GM18499 (cell line): ENCODE measurements around the gene IFNA8.
"Not testable (repeated sequence)": the region's sequence is repeated elsewhere in the genome, so short reads cannot be mapped to it uniquely, and the experiment has no call there.

Source experiments
- ATAC-seq: cut with Tn5 transposase; IDR thresholded peaks from one replicate; pipeline ENCODE4 v1.9.1; 2021; ENCODE audit warnings: moderate number of reproducible peaks; ENCODE audit not compliant: insufficient read depth, unreplicated experiment

Gene IFNA8

DNA sequence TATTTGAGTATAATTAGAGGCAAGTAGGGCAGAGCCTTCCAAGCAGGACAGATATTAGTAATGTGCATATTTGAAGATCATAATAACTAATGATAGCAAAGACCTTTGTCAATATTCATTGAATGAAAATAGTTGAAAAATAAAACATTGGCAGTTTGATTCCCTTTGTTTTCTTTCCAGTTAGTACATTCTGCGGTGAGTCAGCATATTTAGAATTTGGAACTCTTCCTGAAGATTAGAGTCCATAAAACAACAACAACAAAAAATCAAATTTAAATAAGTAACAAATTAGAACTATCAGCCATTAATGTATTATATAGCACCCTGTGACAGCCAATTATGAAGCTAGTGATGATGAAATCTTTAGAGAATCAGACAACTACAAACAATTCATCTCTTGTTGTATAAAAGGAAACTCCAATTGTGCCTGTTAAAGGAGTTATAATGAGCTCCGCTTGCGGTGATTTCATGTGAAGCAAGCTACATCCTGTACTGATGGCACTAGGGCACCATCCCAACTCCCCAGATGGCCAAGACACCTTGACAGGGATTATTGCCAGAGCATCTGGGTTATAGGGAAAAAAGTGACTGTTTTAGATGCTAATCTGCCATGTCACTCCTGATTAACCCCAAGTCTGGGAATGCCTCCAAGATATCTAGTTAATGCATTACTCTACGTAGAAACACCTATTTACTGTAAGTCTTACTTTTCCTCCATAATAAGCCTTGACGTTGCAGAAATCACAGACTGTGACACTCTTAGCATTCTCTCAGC, 6.8 kb downstream of the IFNA8 start:
- no peak for ATAC-seq

DNA sequence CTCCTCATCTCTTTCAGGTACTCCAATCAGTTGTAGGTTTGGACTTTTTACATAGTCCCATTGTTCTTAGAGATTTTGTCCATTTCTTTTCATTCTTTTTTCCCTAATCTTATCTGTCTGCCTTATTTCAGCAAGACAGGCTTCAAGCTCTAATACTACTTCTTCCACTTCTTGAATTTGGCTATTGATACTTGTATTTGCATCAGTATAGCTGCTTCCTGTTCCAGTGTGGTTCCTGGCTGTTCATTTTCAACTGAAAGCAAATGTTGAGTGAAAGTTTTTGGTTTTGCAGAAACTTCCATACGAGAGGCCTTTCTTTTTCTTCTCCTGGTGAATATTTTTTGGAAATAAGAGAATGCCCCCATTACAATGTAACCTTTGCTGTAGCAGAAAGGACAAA, 19.3 kb downstream of the IFNA8 start:
- ATAC-seq, result peak; percentile 59

DNA sequence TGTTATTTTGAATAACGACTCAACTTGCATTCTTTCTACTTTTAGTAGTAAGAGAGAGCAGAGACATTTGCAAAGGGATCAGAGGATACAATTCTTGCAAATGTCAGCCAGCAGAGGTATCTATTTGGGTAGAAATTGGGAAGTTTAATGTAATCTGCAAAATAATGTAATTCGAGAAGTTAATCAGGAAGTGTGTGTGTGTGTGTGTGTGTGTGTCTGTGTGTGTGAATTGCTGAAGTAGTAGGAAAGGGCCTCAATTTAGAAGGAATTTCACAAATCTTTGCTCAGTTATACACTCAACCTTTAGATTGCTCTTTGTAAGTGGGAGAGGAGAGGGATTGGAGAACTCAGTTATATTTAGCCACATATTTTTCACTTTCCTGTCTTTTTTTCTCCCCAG, 20.3 kb downstream of the IFNA8 start:
- no peak for ATAC-seq

DNA sequence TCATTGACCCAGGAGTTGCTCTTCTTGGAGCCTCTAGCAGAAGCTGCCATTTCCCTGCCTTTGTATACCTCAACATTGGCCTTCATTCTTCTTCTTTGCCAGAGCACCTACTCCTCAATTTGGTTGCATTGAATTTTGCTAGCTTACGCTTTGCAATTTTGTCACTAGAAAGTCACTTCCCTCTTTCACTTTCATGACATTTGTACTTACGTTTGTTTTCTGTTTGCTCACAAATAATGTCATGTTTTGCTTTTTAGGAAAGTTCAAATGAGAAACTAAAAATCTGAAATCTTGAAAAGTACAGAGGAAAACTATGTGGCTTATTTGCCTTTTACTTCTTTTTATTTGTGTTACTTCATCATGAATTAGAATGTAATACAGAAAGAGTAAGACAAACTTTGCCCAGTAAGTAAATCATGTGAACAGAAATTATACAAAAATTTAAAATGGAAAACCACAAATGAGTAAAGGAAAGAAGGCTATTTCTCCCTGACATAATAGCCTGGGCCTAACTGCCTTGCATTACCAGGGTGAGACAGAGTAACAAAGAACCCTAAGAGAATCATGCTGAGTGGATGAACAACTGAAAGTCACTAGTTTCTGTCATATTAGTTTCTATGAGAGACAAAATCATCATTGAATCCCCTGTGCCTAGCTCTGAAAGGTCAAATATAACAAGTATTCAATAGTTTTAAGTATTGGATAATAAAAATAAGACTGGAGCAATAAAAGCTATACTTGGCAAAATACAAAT, 23.9 kb downstream of the IFNA8 start:
- no peak for ATAC-seq

DNA sequence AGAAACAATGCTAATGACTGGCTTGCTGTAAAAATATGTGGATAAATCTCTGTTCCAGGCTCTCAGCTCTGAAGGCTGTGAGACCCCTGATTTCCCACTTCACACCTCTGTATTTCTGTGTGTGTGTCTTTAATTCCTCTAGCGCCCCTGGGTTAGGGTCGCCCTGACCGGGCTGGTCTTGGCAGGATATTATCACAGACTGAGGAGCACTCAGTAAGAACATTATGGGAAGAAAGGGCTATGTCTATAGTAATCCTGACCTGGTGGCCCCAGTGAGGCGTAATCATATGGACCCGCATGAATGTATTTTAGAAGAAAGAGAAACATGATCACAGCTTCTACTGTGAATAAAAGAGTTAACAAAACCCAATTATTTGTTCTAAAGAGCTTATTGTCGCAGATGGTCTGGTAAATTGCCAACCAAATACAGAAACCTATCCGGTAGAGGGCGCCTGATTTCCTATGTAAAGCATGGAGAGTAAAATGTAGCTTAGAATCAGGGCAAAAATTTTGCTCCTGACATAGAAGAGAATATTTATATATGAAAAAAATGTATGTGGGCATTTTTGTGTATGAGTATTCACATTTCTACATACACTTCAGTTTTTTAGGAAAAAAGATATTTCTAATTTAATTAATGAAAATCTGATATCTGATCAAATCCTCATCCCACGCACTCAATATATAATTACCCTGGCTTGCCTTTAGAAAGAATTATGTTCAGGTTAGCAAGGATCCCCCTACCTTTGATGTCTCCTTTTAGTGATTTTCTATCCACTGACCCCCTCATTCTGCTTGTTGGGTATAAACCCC, 25.5 kb downstream of the IFNA8 start:
- ATAC-seq, result no peak

DNA sequence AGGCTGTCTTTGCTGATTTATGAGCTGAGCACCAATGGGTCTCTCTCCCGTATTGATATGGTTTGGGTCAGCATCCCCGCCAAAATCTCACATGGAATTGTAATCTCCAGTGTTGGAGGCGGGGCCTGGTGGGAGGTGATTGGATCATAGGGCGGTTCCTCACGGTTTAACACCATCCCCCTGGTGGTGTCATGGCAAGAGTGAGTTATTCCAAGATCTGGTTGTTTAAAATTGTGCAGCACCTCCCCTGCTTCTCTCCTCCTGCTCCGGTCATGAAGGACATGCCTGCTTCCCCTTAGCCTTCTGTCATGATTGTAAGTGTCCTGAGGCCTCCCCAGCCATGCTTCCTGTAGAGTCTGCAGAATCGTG, 26.1 kb downstream of the IFNA8 start:
- not testable (repeated sequence) for ATAC-seq

DNA sequence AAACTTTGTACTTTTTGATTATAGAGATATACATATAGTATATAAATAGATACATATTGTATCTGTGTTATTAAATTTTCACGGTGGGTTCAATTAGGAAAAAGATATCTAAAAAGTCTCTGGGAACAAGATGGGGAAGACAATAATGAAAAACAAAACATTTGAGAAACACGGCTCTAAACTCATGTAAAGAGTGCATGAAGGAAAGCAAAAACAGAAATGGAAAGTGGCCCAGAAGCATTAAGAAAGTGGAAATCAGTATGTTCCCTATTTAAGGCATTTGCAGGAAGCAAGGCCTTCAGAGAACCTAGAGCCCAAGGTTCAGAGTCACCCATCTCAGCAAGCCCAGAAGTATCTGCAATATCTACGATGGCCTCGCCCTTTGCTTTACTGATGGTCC, 31.2 kb downstream of the IFNA8 start, which contains the start of gene IFNA1:
IFNA1 (plus strand) TSS at position 301 of the 400 bp plus-strand sequence; CDS start at position 370, 69 bp downstream.
- no peak for ATAC-seq

DNA sequence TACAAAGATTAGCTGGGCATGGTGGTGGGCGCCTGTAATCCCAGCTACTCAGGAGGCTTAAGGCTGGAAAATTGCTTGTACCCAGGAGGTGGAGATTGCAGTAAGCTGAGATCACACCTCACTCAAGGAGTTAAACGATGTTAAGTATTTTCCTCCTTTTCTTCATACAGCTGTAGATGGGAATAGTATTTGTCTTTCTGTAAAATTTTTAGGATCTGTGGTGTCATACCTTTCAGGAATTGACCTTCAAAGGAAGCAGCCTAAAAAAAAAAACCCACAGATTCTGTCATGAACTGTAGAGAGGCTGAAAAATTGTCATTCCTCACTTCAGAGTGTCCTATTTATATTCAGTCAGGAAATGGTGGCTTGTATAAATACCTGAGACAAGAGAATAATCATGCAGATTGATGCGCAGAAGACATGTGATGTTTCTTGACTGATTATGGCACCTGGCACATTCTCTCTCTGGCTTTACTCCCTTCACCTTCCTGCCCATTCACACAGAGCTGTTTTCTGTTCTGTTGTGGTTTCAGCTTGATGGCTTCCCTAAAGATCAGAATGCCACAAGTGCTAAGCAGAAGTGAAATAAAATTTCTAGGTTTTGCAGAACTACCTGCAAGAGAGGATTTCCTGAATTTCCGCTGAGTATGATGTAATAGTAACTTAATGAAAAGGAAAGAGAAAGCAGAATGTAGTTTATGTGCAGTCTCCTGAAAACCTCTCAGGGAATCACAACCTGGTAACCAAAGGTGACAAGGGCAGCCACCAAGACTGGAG, 35.1 kb downstream of the IFNA8 start:
- peak; percentile 86 for ATAC-seq

DNA sequence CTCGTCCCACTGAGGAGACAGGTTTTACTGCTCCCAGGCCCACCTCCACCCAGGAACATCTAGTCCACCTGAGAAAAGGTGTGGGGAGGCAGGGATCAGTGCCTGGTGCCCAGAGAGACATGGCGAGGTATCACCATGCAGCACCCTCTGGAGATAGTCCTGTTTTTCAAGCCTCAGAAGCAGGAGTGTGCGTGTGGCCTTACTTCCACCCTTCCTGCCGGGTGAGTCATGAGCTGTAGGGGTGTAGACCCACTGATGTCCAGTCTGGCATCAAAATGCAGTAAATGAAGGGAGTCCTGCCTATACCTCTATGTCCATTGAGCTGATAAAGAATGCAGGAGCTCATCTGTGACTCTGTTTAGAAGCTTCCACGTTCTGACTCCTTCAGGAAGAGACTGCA, 40.4 kb downstream of the IFNA8 start:
- not testable (repeated sequence) for ATAC-seq

DNA sequence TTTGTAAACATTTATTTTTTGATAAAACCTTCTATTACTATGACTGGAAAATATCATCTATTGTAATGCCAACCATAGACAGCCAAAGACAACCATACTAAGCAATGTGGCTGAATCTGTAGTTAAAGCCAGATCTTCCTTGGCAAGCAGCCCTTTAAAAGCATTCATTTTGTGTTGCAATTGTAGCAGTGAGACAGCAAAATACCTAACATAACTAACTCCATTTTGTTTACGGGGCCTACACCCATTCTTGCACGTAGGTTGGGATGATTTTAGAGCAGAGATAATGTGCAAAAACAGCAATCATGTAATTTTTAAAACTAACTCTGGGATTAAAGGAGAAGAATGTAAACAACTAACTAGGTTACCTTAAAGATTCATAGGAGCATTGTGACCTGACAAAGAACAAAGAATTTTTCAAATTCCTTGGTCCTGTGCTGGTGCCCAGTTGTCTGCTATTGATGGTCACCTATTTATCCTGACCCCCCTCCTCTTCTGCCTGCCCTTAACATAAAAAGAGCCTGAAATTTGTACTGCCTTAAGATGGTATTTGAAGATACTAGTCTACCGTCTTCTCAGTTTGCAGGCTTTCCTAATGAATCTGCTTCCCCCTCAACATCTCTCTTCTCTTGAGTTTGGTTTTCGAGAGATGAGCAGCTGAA, 41.9 kb downstream of the IFNA8 start:
- no peak for ATAC-seq

DNA sequence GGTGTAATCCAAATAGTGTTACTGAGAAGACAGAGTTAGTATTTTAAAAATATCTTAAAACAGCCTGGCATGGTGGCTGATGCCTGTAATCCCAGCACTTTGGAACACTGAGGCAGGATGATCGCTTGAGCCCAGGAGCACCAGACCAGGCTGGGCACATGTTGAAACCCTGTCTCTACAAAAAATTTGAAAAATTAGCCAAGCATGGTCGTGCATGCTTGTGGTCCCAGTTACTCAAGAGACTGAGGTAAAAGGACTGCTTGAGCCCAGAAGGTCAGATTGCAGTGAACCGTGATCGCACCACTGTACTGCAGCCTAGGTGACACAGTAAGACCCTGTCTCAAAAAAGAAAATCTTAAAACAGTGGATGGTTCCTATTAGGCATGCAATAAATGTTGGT, 43.8 kb downstream of the IFNA8 start:
- ATAC-seq, result no peak

DNA sequence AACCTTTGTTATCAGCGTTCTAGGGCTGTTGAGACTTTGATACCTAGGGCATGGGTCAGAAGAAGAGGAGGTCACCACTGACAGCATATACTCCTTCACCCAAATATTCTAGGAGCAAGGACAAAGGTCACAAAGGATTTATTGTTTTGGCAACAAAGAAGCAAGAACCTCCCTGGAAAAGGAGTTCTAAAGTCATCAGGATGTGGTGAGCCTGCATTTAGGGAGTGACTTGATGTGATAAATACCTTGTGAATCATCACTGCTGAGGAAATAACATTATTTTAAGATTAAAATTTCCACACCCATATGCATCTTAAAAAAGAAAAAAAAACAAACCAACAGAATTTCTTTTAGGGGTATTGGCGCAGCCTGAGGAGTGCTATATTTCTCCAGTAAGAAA, 45.2 kb downstream of the IFNA8 start:
- ATAC-seq, result no peak

DNA sequence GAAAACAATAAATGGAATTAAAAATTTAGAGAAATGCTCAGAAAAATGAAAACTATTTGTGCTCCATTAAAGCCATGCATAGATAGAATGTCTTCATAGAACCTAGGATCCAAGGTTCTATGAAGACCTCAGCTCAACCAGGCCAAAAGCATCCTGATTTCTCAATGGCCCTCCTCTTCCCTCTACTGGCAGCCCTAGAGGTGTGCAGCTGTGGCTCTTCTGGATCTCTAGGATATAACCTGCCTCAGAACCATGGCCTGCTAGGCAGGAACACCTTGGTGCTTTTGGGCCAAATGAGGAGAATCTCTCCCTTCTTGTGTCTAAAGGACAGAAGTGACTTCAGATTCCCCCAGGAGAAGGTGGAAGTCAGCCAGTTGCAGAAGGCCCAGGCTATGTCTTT, 46.4 kb downstream of the IFNA8 start:
- peak; percentile 70 for ATAC-seq
